ENCODE results near the gene LTN1. TPM values are rescaled to one million over a fixed set of nuclear protein-coding genes. Genes with fewer than 3 reads are reported as not detected.
A peak's percentile ranks its signal among the peaks of the same experiment; 100 is the strongest.

Gene LTN1
- total RNA-seq, 6 experiments from 2014 or later: 19.8 to 23.4 (median 20.8) TPM

GRCh38 chr21:28971171-28971570 lies 21.5 kb downstream of the LTN1 start:
- DNase-seq: no peak
- no peaks in the 10 kb centered on the region for H3K9me3 Mint-ChIP-seq
- TF ChIP-seq CTCF (IDR thresholded peaks at IDR 0.05): no peak
- H3K27ac Mint-ChIP-seq: peak overlapping the region; percentile 59; the same call in 1 of the 2 replicates
- peaks cover 45% of the 10 kb centered on the region for H3K36me3 Mint-ChIP-seq (ENCODE audit: low read depth)
- H3K27me3 Mint-ChIP-seq (ENCODE audit: insufficient read depth): no peaks in the 10 kb centered on the region; the same call in 1 of the 2 replicates
- no peak overlapping the region for H3K4me3 Mint-ChIP-seq
- peaks cover 34% of the 10 kb centered on the region for H3K4me1 Mint-ChIP-seq (ENCODE audit: low read depth)

- DNase-seq: no peak
- Mint-ChIP-seq H3K4me1 (ENCODE audit: low read depth) (peaks cover 22% of the 10 kb centered on the region), H3K27me3 (ENCODE audit: insufficient read depth) (no peaks in the 10 kb centered on the region; the same call in 1 of the 2 replicates), H3K4me3 (no peak overlapping the region), H3K27ac (no peak overlapping the region), H3K9me3 (no peaks in the 10 kb centered on the region), H3K36me3 (ENCODE audit: low read depth) (peaks cover 22% of the 10 kb centered on the region)
- no peak for TF ChIP-seq CTCF (IDR thresholded peaks at IDR 0.05)
Measured at GRCh38 chr21:28963831-28964230, 28.8 kb downstream of the LTN1 start.

DNA sequence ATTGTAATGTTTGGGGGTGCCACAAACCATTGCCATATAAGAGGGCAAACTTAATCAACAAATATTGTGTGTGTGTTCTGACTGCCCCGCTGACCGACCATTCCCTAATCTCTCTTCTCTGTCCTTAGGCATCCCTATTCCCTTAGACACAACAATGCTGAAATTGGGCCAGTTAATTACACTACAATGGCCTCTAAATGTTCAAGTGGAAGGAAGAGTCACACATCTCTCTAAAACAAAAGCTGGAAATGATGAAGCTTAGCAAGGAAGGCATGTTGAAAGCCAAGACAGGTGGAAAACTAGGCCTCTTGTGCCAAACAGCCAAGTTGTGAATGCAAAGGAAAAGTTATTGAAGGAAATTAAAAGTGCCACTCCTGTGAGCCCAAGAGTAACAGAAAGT lies 30.2 kb downstream of the LTN1 start:
- no peak for DNase-seq
- Mint-ChIP-seq H3K36me3 (ENCODE audit: low read depth) (peaks cover 30% of the 10 kb centered on the region), H3K9me3 (no peaks in the 10 kb centered on the region), H3K4me1 (ENCODE audit: low read depth) (peaks cover 29% of the 10 kb centered on the region), H3K27ac (no peak overlapping the region), H3K27me3 (ENCODE audit: insufficient read depth) (no peaks in the 10 kb centered on the region; the same call in 1 of the 2 replicates), H3K4me3 (no peak overlapping the region)
- TF ChIP-seq CTCF (IDR thresholded peaks at IDR 0.05): no peak

GRCh38 chr21:28961927-28962326 lies 30.8 kb downstream of the LTN1 start:
- DNase-seq: no peak
- no peak overlapping the region for H3K4me3 Mint-ChIP-seq
- no peak for TF ChIP-seq CTCF (IDR thresholded peaks at IDR 0.05)

GRCh38 chr21:28960245-28960644 lies 32.4 kb downstream of the LTN1 start:
- Mint-ChIP-seq H3K27me3 (ENCODE audit: insufficient read depth) (no peaks in the 10 kb centered on the region; the same call in 1 of the 2 replicates), H3K9me3 (no peaks in the 10 kb centered on the region), H3K27ac (peak overlapping the region; percentile 90), H3K36me3 (ENCODE audit: low read depth) (peaks cover 29% of the 10 kb centered on the region), H3K4me1 (ENCODE audit: low read depth) (peaks cover 29% of the 10 kb centered on the region), H3K4me3 (no peak overlapping the region)
- TF ChIP-seq CTCF (IDR thresholded peaks at IDR 0.05): no peak
- no peak for DNase-seq

More at GRCh38 chr21:28961927-28962326, 30.8 kb downstream of the LTN1 start:
- H3K4me1 Mint-ChIP-seq (ENCODE audit: low read depth): peaks cover 29% of the 10 kb centered on the region
- H3K27ac Mint-ChIP-seq: no peak overlapping the region
- H3K9me3 Mint-ChIP-seq: no peaks in the 10 kb centered on the region
- peaks cover 32% of the 10 kb centered on the region for H3K36me3 Mint-ChIP-seq (ENCODE audit: low read depth)
- H3K27me3 Mint-ChIP-seq (ENCODE audit: insufficient read depth): no peaks in the 10 kb centered on the region; the same call in 1 of the 2 replicates
